GM04503 (cell line): ENCODE measurements around the gene TMEM62.

Experiments
- DNase-seq: peaks from one replicate; pipeline ENCODE4 v3.0.0-alpha.2; 2012; ENCODE audit warnings: low read depth

The TMEM62 gene

GRCh38 chr15:43133430-43134156 lies at the start of gene TMEM62:
Gene TMEM62, plus strand, starts transcription at chr15:43133586. Its CDS starts 217 bp downstream, at chr15:43133803.
- DNase-seq: peak; percentile 19

- DNase-seq: no peak
Observed at GRCh38 chr15:43085921-43086320, 47.5 kb upstream of the TMEM62 start.

DNA sequence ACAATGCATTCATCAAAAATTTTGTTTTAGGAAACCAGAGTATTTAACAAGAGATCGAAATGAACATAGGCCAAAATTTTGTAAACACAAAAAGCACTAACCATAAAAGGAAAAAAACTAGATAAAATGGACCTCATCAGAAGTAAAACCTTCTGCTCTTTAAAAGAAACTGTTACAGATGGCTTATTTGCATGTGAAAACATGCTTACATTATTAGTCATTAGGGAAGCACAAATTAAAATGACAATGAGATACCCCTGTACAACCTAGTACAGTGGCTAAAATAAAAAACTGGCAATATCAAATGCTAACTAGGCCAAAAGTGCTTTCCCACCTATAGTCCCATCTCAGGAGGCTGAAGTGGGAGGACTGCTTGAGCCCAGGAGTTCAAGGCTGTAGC lies 46.8 kb upstream of the TMEM62 start:
- peak; percentile 13 for DNase-seq

DNA sequence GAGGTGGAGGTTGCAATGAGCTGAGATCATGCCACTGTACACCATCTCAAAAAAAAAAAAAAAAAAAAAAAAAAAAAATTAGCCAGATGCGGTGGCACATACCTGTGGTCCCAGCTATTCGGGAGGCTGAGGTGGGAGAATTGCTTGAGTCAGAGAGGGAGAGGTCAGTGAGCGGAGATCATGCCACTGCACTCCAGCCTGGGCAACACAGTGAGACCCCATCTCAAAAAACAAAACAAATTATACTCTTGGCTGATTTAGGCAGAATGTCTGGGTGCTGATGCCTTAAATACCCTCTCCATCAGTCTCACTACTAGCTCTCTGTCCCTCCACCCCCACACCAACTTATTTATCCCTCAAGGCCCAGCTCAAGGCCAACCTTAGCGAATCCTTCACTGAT lies 41.5 kb upstream of the TMEM62 start:
- no peak for DNase-seq

DNA sequence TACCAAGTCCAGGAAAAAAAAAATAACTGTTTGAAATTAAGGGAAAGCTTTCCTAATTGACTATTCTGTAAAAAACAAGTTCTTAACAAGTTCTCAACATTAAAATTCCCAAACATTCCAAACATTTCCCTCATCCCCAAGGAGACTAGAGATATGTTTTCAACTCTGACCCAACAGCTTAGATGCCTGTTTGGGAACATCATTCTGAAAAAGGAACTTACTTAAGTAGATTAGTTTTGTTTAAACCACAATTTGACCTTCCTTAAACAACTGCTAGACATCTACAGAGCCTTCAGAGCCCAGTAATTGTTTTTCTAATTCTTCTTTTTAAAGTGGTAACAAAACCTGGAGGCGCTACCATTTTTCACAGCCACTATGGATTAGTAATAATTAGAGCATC lies 40.4 kb upstream of the TMEM62 start:
- DNase-seq: peak; percentile 55

GRCh38 chr15:43094416-43095030 lies 38.9 kb upstream of the TMEM62 start:
- DNase-seq: no peak

DNA sequence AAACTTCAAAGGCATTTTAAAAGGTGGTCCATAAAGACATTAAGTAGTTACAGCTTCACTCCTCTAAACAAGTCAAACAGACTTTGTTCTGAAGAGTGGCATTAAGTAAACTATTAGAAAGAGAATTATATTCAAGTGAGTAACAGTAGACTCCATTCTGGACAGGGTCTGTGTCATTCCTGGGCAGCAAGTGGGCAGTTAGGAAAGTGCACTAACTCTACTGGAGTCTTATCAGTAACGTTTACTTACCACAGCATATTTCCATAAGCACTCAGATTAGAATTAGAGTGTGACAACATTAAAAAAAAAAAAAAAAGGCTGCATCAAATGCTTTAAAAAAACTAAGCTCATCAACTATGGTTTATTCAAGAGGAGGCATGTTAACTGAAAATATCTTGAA lies 38.1 kb upstream of the TMEM62 start:
- no peak for DNase-seq

DNA sequence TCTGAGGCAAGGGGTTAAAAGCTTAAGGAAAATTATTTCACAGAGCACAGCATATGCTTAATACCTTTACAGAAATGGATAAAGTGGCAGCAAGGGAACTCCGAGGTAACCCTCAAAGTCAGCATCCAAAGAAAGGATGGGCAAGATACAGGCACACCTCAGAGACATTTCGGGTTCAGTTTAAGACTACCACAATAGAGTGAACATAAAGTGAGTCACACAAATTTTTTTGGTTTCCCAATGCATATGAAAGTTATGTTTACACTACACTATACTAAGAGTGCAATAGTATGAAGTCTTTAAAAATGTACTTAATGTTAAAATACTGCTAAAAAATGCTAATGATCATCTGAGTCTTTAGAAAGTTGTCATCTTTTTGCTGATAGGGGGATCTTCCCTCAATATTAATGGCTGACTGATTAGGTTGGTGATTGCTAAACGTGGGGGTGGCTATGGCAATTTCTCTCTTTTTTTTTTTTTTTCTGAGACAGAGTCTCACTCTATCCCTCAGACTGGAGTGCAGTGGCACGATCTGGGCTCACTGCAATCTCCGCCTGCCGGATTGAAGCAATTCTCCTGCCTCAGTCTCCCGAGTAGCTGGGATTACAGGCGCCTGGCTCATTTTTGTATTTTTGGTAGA lies 37.6 kb upstream of the TMEM62 start:
- no peak for DNase-seq

- no peak for DNase-seq
Observed at GRCh38 chr15:43096411-43096810, 37.0 kb upstream of the TMEM62 start.

GRCh38 chr15:43099105-43099845 lies 34.1 kb upstream of the TMEM62 start:
- DNase-seq: no peak

DNA sequence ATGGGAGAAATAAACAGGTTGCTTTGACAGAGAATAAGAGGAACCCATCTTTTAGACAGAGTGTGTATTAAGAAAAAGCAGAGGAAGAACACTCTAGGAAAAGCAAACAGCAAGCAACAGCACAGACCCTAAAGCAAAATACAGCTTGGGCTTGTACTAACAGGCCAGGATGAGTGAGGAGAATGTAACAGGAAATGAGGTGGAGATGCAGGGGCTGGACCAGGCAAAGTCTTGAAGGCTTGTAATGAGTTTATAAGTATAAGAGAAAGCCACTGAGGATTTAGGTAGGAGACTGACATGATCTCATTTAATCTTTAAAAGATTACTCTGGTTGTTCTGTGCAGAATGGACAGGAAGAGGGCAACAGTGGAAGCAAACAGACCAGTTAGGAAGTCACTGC lies 32.4 kb upstream of the TMEM62 start:
- no peak for DNase-seq

- DNase-seq: no peak
Observed at GRCh38 chr15:43102187-43102586, 31.2 kb upstream of the TMEM62 start.

- DNase-seq: no peak
Observed at GRCh38 chr15:43103907-43104306, 29.5 kb upstream of the TMEM62 start.

- no peak for DNase-seq
Observed at GRCh38 chr15:43104426-43104825, 29.0 kb upstream of the TMEM62 start.

DNA sequence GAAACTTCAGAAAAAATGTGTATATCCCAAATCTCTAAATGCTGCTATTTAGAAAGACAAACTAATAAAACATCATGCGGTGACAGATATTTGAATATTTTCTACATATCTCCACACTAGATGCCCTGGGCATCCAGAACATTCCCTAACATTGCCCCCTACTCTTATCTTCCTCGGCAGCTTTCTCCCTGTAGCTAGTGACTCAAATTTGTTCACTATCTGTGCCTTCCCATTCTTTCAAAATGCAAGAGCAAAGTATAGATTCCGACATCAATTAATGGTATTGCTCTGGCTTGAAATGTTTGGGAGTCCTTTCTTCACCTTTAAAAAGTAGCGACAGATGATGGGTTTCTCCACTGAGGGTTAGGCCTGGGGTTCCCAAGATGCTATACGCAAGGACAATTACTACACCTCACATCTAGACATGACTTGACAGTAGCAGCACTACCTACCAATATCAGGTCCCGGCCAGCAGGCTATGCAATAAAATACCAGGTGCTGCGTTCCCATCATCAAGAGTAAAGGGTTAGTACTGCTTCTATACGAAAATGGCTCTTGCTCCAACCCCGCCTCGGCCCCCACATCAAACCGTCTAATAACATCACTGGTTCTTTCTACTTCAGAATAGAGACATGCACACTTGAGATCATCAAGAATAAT lies 28.2 kb upstream of the TMEM62 start:
- DNase-seq: no peak

GRCh38 chr15:43105778-43106485 lies 27.5 kb upstream of the TMEM62 start, which contains the start of gene UBR1:
Gene UBR1, minus strand, starts transcription at chr15:43106038. Its CDS starts 16 bp downstream, at chr15:43106022.
- no peak for DNase-seq

GRCh38 chr15:43106486-43106829 lies 26.9 kb upstream of the TMEM62 start:
- no peak for DNase-seq

- DNase-seq: no peak
Observed at GRCh38 chr15:43107751-43108150, 25.6 kb upstream of the TMEM62 start.

DNA sequence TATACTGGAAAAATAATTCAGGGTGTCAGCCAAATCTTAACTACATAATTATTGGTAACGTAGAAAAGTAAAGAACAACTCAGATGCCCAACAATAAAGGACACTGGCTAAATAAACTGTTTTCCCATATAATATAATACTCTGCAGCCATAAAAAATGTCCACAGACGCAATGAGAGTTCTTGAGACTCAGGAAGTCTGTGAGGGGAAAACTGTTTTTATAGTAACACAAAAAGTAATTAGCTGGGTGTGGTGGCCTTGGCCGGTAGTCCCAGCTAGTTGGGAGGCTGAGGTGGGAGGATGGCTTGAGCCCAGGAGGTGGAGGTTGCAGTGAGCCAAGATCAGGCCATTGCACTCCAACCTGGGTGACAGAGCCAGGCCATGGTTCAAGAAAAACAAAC lies 22.0 kb upstream of the TMEM62 start:
- no peak for DNase-seq

DNA sequence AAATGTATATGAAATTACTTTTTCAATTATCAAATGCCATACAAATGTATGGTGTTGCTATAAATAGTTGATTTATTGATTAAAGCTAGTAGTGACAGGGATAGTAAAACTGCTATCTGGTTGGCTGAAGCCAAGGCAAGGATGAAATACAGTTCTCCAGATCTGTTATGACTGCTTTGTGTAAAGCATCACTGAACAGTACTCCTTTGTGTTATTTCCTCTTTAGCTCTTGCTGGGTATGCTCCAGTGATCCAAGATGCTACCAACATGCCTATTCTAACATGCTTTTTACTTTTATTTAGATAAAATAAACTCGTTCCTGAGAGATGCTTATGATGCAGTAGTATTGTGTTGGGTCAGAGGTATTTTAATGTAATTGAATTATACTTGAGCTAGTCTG lies 15.1 kb upstream of the TMEM62 start:
- no peak for DNase-seq

DNA sequence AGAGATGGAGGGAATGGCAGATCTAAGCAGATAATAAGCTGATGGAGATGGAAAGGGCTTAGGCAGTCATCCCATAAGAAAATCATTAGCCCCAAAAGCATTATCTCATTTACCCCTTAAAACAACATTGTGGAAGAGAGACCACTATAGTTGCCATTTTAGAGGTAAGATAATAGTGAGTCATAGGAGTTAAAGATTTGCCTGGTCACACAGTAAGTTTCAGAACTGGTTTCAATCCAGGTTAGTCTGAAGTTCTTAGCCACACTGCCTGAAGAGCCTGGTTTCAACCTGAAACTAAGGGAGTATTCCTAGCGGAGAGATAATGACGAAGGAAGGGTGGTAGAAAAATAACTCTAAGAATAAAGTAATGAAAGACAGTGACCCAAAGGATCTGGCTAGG lies 14.6 kb upstream of the TMEM62 start:
- no peak for DNase-seq

DNA sequence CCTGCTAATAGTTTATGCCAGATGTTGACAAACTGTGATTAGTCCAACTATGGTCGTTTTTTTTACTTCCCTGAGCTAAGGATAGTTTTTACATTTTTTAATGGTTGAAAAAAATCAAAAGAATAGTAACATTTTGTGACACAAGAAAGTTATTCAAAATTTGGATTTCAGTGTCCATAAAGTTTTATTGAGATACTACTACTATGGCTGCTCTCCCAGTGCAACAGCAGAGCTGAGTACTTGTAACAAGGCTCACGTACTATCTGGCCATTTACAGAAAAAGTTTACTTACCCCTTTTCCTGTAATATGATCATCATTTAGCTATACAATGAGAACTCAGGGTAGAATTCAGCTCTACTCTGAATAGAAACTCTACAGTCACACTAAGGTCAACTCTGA lies 11.5 kb upstream of the TMEM62 start:
- no peak for DNase-seq
